ENCODE results near the gene RUNX2. TPM values are rescaled to one million over a fixed set of nuclear protein-coding genes. Genes with fewer than 3 reads are reported as not detected.

Gene RUNX2
- total and polyA plus RNA-seq, 9 of the 15 experiments (the other 6 are each of a cell fraction or from before 2014, with no cell fraction given), result 0.29 to 1.00 (median 0.43) TPM

GRCh38 chr6:45507186-45507585 is 179.1 kb downstream of the RUNX2 start:
- no peaks in the 10 kb centered on the region for H4K20me1 ChIP-seq (replicated peaks; ENCODE audit: control insufficient read depth, insufficient read depth, low read length)
- H3K79me2 ChIP-seq (ENCODE audit: control insufficient read depth, insufficient read depth, low read length), result no peaks in the 10 kb centered on the region
- peaks cover 0 to 14% of the 10 kb centered on the region in 2 experiments; a peak in 1 of 5 replicates for H3K4me1 ChIP-seq (replicated peaks in 1 of 2; ENCODE audit: control insufficient read depth in 2 of 2, insufficient read depth in 2 of 2, low read length in 2 of 2)
- intact Hi-C loops (cut with micrococcal nuclease) (no loop called here), in situ Hi-C loops (cut with MboI) (no loop called here)
- no peak overlapping the region for H3K4me2 ChIP-seq (ENCODE audit: insufficient read depth, low read length)
- H3K9ac ChIP-seq (ENCODE audit: insufficient read depth in 1 of 2, low read depth in 2 of 2, low read length in 2 of 2), result no peak overlapping the region
- H3K27me3 ChIP-seq (ENCODE audit: control insufficient read depth in 2 of 2, insufficient read depth in 2 of 2, low read length in 2 of 2), result no peaks in the 10 kb centered on the region
- no peaks in the 10 kb centered on the region for H3K9me3 ChIP-seq (replicated peaks; ENCODE audit: control insufficient read depth, insufficient read depth, low read depth, low read length)
- ATAC-seq (no peak), FAIRE-seq (no peak), DNase-seq (ENCODE audit: extremely low read depth in 1 of 4, low spot score in 3 of 4) (no peak)
- 56% methylated on average over 3 of the region's 3 CpGs for WGBS (ENCODE audit: insufficient coverage, low coverage, missing lambda C conversion rate)
- no peak overlapping the region for H2AFZ ChIP-seq (ENCODE audit: low read depth, low read length)
- H3K4me3 ChIP-seq, result no peak overlapping the region
- no peak overlapping the region for H3K27ac ChIP-seq (ENCODE audit: extremely low read depth, low read depth, low read length)
- ChIA-PET CTCF (ENCODE audit: low intra/inter-chr PET ratio) (no interaction called here), POLR2A (no interaction called here)
- no TSS peak for BruUV-seq (replicated peaks)
- H3K9me1 ChIP-seq (ENCODE audit: control insufficient read depth, insufficient read depth, low read length), result no peaks in the 10 kb centered on the region
- H3K36me3 ChIP-seq (ENCODE audit: control insufficient read depth, insufficient read depth, low read length), result no peaks in the 10 kb centered on the region
- no peak for TF ChIP-seq ZNF347 (CRISPR knock-in tag; IDR thresholded peaks at IDR 0.05; ENCODE audit: low read depth)
- no peak for TF ChIP-seq ZNF408 (CRISPR knock-in tag; IDR thresholded peaks at IDR 0.05; ENCODE audit: low read depth)
- no peak for TF ChIP-seq NR2C1 (IDR thresholded peaks at IDR 0.05)
- TF ChIP-seq NR2C1 (tag; IDR thresholded peaks at IDR 0.05), result no peak
- TF ChIP-seq TAF9B (IDR thresholded peaks at IDR 0.05; ENCODE audit: partially characterized antibody), result no peak
- no peak for TF ChIP-seq ZSCAN32 (CRISPR knock-in tag; IDR thresholded peaks at IDR 0.05)
- no peak for TF ChIP-seq ZNF407 (IDR thresholded peaks at IDR 0.05; ENCODE audit: low read depth)
- no peak for TF ChIP-seq ZNF785 (CRISPR knock-in tag; IDR thresholded peaks at IDR 0.05)
- TF ChIP-seq HCFC1 (IDR thresholded peaks at IDR 0.05; ENCODE audit: low read depth, low read length), result no peak
- TF ChIP-seq ZNF609 (CRISPR knock-in tag; IDR thresholded peaks at IDR 0.05; ENCODE audit: borderline replicate concordance), result no peak

Data from K562 (cell line).